T follicular helper cell (primary cell): ENCODE measurements around the gene VPS51.
"Not testable (repeated sequence)": the region's sequence is repeated elsewhere in the genome, so short reads cannot be mapped to it uniquely, and the experiment has no call there.

Experiments used
- DNase-seq: peaks from one replicate; pipeline ENCODE4 v3.0.0-alpha.2; 2020; ENCODE audit warnings: low read depth

Gene VPS51

GRCh38 chr11:65134240-65134951, 38.4 kb downstream of the VPS51 start, which contains the start of gene SYVN1:
SYVN1 (minus strand) TSS chr11:65134519; CDS start chr11:65133601, 918 bp downstream.
- peak; percentile 87 for DNase-seq

GRCh38 chr11:65134952-65135632, 39.1 kb downstream of the VPS51 start:
- peak; percentile 81 for DNase-seq

DNA sequence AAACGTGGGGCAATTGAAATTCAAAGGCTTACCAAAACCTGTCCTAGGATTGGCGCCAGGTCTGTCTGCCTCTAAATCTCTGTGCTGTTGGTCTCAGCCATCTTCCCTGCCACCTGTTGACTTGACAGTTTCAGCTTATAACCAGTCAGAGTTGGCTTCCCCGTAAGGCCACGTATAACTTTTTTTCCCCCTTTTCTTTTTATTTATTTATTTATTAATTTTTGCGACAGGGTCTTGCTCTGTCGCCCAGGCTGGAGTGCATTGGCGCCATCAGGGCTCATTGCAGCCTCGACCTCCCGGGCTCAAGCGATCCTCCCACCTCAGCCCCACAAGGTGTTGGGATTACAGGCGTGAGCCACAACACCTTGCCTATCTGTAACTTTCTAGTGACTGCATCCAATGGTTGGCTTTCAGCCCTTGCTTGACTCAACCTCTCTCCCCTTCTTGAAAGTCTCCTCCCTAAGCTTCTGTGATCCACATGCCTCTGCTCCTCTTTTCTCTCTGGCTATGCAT, 39.7 kb downstream of the VPS51 start:
- DNase-seq = no peak

DNA sequence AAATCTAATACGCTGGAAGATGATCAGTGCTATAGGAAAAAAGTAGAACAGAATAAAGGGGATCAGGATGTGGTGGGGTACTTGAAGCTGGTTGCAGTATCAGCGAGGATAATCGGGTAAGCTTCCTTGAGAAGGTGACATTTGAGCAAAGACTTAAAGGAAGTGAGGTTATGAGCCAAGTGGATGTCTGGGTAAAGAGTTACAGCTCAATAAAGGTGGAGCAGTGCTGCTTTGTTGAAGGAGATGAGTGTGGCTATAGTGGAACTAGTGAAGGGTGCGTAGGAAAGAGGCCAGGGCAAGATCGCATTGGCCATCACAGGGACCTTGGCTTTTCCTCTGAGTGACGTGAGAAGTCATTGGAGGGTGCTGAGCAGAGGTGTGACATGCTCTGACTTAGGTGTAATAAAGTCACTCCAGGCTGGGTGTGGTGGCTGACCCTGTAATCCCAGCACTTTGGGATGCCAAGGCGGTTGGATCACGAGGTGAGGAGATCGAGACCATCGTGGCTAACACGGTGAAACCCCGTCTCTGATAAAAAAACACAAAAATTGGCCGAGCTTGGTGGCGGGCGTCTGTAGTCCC, 40.6 kb downstream of the VPS51 start:
- DNase-seq = no peak

- no peak for DNase-seq
These were observed 46.0 kb downstream of the VPS51 start for GRCh38 chr11:65141896-65142494.

DNA sequence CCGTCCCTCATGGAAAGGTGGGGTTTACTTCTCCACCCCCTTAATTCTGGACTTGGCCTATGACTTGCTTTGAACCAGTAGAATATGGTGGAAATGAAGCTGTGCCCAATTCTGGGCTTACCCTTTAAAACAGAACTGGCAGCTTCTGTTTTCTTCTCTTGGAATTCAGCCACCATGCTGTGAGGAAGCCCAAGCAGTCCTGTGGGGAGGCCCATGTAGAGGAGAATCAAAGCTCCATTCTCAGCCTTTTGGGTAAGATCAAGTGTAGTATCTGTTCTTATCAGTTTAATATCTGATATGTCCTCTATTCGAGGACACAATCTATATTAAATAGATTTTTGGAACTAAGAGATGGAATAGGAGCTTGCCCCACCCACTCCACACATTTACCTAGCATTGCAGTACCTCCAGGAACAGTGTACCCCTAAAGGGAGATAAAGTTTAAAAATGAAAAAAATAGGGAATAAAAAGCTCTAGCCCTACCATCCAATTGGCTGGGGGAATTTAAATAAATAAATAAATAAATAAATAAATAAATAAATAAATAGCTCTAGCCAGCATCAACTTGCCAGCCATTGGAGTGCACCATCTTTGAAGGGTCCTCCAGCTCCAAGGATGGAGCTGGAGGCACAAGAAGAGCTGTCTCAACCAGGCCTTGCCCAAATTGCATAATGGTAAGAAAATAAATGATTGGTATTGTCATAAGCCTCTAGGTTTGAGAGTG, 51.5 kb downstream of the VPS51 start:
- DNase-seq = no peak

DNA sequence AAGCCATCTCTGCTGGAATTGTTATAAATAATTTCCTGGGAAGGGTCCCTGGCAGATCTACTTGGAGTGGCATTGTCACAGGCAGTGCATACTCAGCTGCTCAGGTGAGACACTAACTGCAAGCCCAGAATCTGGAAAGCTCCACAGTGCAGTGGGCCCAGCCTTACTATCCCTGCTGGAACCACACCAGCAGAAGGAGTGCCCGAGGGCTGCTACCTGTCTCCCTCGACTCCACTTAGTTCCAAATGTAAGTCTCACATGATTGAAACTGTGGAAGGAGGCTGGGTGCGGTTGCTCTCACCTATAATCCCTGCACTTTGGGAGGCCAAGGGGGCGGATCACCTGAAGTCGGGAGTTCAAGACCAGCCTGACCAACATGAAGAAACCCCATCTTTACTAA, 52.6 kb downstream of the VPS51 start:
- no peak for DNase-seq

DNA sequence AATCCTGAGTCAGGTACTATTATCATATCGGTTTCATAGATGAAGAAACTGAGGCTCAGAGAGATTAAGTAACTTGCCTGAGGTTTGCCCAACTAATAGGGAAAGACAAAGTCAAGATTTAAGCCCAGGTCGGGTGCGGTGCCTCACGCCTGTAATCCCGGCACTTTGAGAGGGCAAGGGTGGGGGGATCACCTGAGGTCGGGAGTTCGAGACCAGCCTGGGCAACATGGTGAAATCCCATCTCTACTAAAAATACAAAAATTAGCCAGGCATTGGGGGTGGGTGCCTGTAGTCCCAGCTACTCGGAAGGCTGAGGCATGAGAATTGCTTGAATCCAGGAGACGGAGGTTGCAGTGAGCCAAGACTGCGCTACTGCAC, 54.1 kb downstream of the VPS51 start:
- not testable (repeated sequence) for DNase-seq

- DNase-seq = no peak
These were observed 54.7 kb downstream of the VPS51 start for GRCh38 chr11:65150509-65151299.

- DNase-seq = no peak
These were observed 55.4 kb downstream of the VPS51 start for GRCh38 chr11:65151331-65151899.

DNA sequence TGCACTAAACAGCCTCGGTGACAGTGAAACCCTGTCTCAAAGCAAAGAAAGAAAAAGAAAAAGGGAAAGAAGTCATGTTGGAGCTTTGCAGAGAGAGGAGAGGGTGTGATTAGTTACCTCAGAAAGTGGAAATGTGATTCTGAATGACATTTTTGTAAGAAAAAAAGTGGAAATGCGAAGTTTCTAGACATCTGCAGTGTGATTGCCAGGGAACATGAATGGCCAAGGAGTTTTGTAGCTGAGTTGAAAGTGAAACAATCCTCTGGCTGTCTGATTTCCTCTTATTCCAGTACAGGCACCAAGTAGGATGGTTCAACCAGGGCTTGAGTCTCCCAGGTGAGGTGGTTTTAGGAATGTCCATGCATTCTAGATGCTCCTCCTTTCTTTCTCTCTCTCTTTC, 56.1 kb downstream of the VPS51 start:
- no peak for DNase-seq

- DNase-seq = no peak
These were observed 60.2 kb downstream of the VPS51 start for GRCh38 chr11:65156256-65156655.

DNA sequence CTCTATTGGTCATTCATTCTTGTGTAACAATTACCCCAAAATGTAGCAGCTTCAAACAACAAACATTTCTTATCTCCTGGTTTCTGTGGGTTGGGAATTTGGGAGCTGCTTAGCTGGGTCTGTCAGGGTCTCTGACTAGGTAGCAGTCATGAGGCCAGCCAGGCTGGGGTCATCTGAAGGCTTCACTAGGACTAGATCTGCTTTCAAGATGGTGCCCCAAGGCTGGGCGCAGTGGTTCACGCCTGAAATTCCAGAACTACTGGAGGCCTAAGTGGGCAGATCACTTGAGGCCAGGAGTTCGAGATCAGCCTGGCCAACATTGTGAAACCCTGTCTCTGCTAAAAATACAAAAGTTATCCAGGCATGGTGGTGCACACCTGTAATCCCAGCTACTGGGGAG, 60.9 kb downstream of the VPS51 start:
- DNase-seq = no peak

DNA sequence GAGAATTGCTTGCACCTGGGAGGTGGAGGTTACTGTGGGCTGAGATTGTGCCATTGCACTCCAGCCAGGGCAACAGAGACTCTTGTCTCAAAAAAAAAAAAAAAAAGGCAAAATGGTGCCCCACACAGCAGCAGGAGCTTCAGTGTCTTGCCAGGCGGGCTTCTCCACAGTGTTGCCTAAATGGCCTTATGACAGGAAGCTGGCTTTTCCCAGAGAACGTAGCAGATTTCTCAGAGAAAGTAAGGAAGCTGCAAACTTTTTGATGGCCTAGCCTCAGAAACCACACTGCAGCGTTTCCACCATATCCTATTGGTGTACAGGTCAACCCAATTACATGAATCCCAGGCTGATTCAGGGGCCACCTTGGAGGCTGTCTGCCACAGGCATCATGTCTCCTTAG, 61.3 kb downstream of the VPS51 start:
- DNase-seq = no peak

GRCh38 chr11:65159012-65159411, 63.0 kb downstream of the VPS51 start:
- DNase-seq = no peak

DNA sequence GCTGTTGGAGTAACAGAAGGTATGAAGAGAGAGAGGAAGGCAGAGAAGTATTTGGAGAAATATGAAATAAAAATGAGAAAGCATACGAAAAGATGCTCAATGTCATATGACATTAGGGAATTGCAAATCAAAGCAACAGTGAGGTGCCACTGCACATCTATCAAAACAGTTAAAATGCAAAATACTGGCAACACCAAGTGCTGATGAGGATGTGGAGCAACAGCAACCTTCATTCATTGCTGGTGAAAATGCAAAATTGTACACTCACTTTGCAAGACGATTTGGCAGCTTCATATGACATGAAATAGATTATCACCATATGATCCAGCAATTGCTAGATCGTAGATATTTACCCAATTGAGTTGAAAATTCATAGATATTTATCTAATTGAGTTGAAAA, 64.6 kb downstream of the VPS51 start:
- no peak for DNase-seq
